Mononuclear cell (primary cell): ENCODE results near the gene B4GALNT2. TPM values are rescaled to one million over a fixed set of nuclear protein-coding genes. Genes with fewer than 3 reads are reported as not detected.

ENCODE experiments used
- H3K27me3 ChIP-seq: 2 replicates; pipeline ENCODE4 v1.6.0; 2011; ENCODE audit warnings: low read length, control low read depth; ENCODE audit not compliant: insufficient read depth
- H3K4me1 ChIP-seq: 2 replicates; pipeline ENCODE4 v1.5.1; 2011; ENCODE audit warnings: mild to moderate bottlenecking, low read length, control low read depth; ENCODE audit not compliant: insufficient read depth
- H3K4me3 ChIP-seq: 2 replicates; pipeline ENCODE4 v1.5.1; 2011; ENCODE audit warnings: mild to moderate bottlenecking, low read length, moderate library complexity
- H3K9me3 ChIP-seq: 2 replicates; pipeline ENCODE4 v1.5.1; 2011; ENCODE audit warnings: low read depth, mild to moderate bottlenecking, control low read depth, low read length
- total RNA-seq: library from RNA; depleted of rRNA; stranded (reverse); fragments of >200 nt; gene quantifications from one replicate; pipeline ENCODE4 v1.2.3, GENCODE V29; 2012

B4GALNT2 gene
- total RNA-seq, 1 donor: under 0.01 TPM

- H3K4me1 ChIP-seq: peaks cover 64% of the 10 kb centered on the region
- H3K4me3 ChIP-seq: no peak overlapping the region
- H3K27me3 ChIP-seq: peaks cover 17% of the 10 kb centered on the region
- H3K9me3 ChIP-seq: no peaks in the 10 kb centered on the region
Measured at GRCh38 chr17:49223517-49224197, 91.1 kb downstream of the B4GALNT2 start.

- Histone ChIP-seq H3K9me3 (no peaks in the 10 kb centered on the region), H3K4me1 (peaks cover 57% of the 10 kb centered on the region), H3K27me3 (peaks cover 22% of the 10 kb centered on the region), H3K4me3 (no peak overlapping the region)
Measured at GRCh38 chr17:49224198-49224996, 91.8 kb downstream of the B4GALNT2 start.

DNA sequence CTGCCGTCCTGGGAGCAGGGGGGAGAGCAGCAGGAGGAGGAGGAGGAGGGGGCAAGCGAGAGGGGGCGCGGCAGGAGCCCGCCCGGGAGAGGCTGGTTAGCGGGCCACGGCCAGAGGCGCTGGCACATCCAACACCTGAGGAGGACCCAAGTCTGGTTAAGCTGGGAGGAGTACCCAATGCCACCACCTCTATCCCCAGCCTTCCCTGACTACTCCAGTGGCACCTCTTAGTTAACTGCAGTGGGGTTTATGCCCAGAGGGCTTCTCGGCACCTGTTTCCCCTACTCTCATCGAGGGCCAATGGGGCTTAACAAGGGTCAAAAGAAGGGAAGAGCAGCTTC lies 92.4 kb downstream of the B4GALNT2 start:
- Histone ChIP-seq H3K4me3 (no peak overlapping the region), H3K9me3 (no peaks in the 10 kb centered on the region), H3K4me1 (peaks cover 56% of the 10 kb centered on the region), H3K27me3 (peaks cover 26% of the 10 kb centered on the region)

GRCh38 chr17:49225554-49226236 lies 93.1 kb downstream of the B4GALNT2 start:
- no peak overlapping the region for H3K4me3 ChIP-seq

More at GRCh38 chr17:49225554-49226236, 93.1 kb downstream of the B4GALNT2 start:
- H3K9me3 ChIP-seq: no peaks in the 10 kb centered on the region
- peaks cover 26% of the 10 kb centered on the region for H3K27me3 ChIP-seq
- peaks cover 58% of the 10 kb centered on the region for H3K4me1 ChIP-seq

Other genes with a start within 250 kb of the B4GALNT2 start
- gene ATP5MC1, start 240.0 kb upstream of the B4GALNT2 start, total RNA-seq: 16.5 TPM
- 46.1 TPM for gene UBE2Z, start 224.4 kb upstream of the B4GALNT2 start, total RNA-seq
- 31.4 TPM for gene SNF8, start 187.9 kb upstream of the B4GALNT2 start, total RNA-seq
- not detected for gene GIP, start 164.2 kb upstream of the B4GALNT2 start, total RNA-seq
- under 0.01 TPM for gene IGF2BP1, start 135.4 kb upstream of the B4GALNT2 start, total RNA-seq
- 3.3 TPM for gene GNGT2, start 77.8 kb downstream of the B4GALNT2 start, total RNA-seq
- gene ABI3, start 77.9 kb downstream of the B4GALNT2 start, total RNA-seq: 6.3 TPM
- gene PHOSPHO1, start 98.0 kb downstream of the B4GALNT2 start, total RNA-seq: 0.21 TPM
- 48.9 TPM for gene ZNF652, start 229.5 kb downstream of the B4GALNT2 start, total RNA-seq